ENCODE data around the gene C6orf15.

DNA sequence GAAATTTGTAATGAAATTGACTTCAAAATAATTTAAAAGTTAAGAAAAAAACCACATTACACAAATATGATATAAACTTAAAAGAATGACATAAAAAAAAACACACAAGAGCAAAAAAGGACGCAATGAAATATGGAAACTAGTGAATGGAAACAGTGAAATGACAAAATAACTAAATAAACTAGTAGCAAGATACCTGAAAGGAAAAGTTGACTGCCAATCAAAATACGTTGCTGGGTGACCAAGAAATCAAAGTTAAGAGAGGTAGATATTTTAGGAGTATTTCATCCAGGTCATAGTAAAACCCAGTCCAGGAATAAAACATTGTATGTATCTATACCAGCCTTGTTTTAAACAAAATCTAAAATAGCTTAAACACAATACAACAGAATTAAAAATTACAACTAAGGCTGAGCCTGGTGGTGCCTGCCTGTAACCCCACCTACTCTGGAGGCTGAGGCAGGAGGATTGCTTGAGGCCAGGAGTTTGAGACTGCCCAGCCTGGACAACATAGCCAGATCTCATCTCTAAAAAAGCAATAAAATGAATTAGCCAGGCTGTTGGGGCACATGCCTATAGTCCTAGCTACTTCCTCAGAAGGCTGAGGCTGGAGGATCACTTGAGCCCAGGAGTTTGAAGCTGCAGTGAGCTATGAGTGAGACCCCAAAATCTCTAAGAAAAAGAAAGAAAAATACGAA, 22.0 kb downstream of the C6orf15 start:
- TF ChIP-seq, protein P1, sequence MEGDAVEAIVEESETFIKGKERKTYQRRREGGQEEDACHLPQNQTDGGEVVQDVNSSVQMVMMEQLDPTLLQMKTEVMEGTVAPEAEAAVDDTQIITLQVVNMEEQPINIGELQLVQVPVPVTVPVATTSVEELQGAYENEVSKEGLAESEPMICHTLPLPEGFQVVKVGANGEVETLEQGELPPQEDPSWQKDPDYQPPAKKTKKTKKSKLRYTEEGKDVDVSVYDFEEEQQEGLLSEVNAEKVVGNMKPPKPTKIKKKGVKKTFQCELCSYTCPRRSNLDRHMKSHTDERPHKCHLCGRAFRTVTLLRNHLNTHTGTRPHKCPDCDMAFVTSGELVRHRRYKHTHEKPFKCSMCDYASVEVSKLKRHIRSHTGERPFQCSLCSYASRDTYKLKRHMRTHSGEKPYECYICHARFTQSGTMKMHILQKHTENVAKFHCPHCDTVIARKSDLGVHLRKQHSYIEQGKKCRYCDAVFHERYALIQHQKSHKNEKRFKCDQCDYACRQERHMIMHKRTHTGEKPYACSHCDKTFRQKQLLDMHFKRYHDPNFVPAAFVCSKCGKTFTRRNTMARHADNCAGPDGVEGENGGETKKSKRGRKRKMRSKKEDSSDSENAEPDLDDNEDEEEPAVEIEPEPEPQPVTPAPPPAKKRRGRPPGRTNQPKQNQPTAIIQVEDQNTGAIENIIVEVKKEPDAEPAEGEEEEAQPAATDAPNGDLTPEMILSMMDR (IDR thresholded peaks at IDR 0.05) = no peak
- TF ChIP-seq EZH2 (IDR thresholded peaks at IDR 0.05) = no peak
